GF-D8 (cell line): Measurements from ENCODE around the gene PTK6.
"Not testable (repeated sequence)": the region's sequence is repeated elsewhere in the genome, so short reads cannot be mapped to it uniquely, and the experiment has no call there.

Experiments used
- DNase-seq: peaks from one replicate; lab custom pipeline; 2025; lab: John Stamatoyannopoulos, UW

PTK6 gene

DNA sequence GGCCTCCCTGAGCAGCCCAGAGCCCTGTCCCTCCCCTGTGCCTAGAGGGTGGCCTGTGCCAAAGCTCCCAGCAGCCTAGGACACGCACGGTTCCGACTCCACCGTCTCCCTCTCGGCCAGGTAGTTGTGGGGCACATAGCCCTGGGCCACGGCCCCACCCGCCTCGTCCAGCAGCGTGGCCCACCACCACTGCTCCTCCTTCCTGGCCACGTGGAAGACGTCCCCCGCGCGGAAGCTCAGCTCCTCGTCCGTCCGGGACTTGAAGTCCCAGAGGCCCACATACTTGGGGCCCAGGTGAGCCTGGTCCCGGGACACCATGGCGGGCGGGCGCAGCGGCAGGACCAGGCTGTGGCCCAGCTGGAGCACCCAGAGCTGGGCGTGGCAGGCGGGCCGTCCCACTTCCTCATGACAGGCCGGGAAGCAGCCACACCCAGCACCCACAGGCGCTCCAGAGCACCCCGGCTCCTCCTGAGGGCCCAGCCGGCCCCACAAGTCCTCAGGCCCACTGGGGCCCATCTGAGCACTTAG lies at the start of gene PTK6:
TSS of gene PTK6 (minus strand) at position 380 of the 528 bp plus-strand sequence. CDS start at position 318, 62 bp downstream.
- DNase-seq, result no peak

DNA sequence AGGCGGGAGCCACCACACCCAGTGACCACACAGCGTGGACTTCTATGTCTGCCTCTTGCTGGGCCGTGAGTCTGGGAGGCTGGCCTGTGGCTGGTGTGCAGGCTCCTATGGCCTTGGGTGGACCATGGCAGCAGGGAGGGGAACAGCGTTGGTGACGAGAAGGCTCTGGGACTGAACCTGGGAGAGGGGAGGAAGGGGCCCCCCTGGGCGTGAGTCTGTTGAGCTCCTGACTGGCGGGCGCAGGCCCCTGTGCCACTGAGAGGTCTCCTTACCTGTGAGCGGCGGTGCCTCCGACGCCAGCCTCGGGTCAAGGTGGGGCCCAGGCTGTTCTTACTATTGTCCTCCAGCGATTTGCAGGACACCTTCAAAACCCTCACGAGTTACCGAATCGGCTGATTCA lies 49.6 kb upstream of the PTK6 start:
- DNase-seq, result no peak

DNA sequence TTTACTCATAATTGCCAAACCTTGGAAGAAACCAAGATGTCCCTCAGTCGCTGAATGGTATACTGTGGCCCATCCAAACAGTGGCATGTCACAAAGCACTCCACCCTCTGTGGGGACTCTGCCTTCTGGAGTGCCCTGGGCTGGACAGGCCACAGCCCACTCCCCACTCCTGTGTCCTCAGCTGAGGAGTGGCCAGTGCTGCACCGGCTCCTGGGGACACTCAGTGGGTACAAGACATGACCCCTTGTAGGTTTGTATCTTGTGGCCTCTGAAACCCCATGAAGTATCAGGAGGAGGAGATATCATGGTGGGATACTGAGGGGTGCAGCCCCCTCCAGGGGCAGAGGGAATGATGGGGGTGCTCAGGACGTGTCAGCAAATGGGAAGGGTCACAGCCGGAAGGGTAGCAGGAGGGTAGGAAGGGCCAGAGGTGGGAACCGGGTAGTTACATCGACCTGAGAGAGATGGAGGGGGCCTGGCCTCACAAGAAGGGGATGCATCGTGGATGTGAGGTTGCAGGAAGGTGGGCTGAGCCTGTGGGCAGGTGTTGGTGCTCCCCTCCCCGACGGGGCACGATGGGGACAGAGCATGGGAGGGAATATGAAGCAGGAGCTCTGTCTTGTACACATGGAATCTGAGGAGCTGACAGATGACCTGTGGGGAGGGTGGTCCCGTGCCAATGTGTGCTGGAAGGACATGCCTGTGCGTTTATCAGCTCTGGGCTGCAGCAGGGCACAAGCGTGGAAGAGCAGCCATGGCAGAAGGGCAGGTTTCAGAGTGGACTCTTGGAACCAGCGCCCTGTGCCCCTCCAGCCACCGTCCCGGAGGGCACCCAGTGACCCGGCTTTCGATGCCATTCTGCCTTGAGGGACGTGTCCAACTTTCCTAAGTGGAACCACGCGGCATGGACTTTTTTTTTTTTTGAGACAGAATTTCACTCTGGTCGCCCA lies 48.7 kb upstream of the PTK6 start:
- DNase-seq, result no peak

DNA sequence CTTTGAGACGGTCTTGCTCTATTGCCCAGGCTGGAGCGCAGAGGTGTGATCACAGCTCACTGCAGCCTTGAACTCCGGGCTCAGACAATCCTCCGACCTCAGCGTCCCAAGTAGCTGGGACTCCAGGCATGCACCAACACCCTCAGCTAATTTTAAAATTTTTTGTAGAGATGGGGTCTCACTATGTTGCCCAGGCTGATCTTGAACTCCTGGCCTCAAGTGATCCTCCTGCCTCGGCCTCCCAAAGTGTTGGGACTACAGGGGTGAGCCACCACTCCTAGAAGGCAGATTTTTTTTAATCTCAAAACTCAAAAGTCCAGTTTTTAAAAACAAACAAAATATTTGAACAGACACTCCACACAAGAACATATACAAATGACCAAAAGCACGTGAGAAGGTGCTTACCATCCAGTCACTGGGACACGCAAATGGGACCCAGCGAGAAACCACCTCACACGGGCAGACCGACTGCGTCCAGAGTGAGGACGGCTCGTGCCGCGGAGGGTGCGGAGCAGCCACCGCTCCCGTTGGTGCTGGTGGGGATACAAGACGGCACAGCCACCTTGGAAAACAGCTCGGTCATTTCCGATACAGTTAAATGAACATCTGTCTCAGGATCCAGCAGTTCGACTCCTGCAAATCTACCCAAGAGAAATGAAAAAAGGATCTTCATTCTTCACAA lies 45.3 kb upstream of the PTK6 start:
- no peak for DNase-seq

DNA sequence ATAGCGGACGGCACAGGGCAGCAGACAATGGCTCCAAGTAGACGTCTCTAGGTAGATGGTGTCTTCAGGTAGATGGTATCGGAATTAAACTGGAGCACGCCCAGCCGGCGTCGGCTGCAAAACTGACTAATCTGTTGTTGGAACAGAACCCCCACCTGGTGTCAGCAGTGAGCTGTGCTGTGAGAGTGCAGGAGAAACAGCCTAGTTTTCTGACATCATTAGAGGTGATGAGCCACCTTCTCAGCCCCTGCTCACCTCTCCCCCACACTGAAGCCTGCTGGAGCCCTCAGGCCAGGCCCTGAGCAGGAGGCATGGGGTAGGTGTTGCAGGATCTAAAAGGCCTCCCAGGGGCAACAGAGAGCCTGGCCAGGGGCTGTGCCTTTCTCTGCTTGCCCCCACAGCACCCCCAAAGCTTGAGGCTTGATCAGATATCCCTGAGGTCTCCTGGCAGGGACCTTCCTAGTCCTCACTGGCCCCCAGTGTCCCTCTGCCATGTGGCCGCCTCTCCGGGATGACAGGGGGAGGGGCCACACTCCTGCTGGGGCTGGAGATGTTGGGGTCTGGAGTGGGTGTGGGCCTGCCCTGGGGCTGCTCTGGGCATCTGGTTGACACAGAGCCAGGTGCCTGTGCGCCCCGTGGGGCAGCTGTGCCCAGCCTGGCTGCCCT lies 43.8 kb upstream of the PTK6 start:
- no peak for DNase-seq

DNA sequence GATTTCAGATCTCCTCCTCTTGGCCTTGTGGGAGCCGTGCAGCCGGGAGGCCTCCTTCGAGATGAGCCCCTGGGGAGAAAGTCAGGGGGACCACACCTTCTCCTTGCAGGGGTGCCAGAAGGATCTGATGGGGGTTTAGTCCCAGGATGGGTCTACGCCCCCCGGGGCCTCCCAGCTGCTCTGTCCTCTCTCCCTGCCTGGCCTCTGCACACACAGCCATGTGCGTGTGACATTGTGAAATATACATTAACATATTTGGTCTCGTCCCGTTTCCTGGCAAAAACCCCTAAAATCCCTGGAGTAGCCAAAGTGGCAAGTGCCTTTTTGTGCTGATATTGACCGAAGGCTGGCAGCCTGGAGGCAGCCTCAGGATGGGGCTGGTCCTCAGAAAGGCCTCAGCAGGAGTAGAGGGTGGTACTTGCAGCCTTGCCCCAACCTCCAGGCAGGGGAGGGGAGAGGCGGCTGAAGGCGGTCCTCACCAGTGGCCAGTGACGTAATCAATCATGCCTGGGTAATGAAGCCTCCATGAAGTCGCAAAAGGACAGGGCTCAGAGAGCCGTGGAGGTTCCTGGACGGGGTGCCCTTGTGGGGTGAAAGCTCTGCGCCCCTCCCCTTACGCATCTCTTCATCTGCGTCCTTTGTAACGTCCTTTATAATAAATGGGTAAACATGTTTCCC lies 42.0 kb upstream of the PTK6 start:
- DNase-seq, result no peak

DNA sequence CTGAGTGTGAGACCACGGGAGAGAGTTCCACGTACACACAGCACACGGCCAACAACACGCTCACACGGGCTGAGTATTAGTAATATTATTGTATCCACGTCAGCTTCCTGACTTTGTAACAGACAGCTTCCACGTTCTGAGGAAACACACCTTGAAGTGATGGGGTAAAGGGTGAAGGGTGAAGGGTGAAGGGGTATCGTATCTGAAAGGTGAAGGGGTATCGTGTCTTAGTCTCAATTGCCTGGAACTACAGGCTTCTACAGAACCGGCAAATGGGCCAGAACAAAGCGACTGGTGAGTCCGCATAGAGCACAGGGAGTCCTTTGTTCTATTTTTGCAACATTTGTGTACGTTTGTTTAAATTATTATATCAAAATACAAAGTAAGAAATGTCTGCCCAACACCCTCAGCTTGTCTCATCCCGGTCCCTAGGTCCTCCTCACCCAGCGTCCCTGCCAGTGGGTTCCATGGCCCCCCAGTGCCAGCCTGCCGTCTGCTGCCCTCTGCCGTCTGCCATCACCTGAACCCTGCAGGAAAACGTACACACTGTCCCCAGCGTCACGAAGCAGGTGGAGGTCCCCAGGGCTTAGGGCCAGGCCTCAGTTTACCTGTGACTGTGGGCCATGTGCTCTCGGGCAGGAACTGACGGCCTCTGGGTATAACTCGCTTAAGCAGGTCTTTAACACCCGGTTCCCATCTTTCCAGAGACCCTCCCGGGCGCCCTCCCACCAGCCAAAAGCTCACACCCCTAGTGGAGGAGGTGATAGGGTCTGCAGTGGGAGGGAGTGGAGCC lies 41.2 kb upstream of the PTK6 start:
- no peak for DNase-seq

DNA sequence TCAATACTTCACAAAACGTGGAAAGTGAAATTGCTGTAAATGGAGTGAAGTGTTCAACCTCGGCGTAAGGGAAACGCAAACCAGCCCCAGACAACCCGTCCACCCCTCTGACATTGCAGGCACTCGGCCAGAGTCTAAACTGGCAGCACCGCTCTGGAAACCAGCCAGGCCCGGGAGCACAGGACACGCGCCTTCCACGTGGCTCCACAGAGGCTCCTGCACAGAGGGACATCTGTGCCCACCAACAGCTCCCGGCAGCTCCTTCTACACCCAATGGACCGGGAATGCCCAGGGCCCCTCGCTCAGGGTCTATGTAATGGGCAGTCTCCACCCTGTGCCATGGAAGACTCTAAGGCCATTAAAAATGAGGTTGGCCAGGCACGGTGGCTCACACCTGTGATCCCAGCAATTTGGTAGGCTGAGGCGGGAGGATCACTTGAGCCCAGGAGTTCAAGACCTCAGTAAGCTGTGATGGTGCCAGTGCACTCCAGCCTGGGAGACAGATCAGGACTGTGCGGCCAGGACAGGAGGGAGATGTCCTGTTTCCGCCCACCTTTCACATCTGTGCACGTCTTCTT lies 40.2 kb upstream of the PTK6 start:
- DNase-seq, result no peak

DNA sequence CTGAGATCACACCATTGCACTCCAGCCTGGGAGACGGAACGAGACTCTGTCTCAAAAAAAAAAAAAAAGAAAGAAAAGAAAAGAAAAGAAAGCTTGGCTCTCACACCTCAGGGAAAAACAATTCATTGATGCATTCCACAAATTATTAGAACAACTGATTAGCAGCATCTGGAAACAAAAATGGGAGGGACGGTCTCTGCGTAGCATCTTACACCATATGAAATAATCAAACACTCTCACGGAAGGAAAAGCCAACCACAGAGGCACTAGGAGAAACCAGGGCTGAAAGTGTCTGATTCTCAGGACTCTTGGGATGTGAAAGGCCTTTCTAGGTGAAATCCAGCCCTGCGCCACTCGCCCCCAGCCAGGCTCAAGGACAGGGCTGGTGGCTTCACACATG lies 39.1 kb upstream of the PTK6 start:
- DNase-seq, result no peak

DNA sequence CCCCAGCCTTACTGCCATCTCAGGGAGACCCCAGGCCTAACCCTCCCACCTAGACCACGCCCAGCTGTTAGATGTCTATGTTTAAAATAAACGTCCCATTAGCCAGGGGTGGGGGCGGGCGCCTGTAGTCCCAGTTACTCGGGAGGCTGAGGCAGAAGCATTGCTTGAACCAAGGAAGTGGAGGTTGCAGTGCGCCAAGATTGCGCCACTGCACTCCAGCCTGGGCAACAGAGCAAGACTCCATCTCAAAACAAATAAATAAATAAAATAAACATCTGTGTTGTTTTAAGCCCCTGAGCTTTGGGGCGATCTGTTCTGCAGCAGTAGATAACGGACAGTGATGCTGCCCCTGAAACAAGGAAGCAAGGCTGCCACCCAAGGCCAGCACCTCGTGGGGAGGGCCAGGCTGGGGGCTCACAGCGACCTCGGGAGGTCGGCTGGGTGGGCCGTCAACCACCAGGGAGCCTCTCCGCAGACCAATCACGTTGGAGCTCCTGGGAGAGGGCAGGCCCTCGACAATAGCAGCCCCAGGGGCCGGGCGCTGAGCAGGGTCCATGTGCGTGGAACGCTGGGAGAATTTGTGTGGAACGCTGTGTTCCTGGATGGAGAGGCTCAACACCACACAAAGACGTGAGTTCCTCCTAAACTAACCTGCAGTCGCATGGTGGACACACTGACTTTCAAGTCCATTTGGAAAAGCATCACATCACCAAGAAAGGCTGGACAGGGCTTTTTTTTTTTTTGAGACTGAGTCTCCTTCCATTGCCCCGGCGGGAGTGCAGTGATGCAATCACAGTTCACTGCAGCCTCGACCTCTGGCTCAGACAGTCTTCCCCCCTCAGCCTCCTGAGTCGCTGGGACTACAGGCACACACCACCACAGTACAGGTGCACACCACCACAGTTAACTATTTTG lies 37.9 kb upstream of the PTK6 start:
- no peak for DNase-seq

DNA sequence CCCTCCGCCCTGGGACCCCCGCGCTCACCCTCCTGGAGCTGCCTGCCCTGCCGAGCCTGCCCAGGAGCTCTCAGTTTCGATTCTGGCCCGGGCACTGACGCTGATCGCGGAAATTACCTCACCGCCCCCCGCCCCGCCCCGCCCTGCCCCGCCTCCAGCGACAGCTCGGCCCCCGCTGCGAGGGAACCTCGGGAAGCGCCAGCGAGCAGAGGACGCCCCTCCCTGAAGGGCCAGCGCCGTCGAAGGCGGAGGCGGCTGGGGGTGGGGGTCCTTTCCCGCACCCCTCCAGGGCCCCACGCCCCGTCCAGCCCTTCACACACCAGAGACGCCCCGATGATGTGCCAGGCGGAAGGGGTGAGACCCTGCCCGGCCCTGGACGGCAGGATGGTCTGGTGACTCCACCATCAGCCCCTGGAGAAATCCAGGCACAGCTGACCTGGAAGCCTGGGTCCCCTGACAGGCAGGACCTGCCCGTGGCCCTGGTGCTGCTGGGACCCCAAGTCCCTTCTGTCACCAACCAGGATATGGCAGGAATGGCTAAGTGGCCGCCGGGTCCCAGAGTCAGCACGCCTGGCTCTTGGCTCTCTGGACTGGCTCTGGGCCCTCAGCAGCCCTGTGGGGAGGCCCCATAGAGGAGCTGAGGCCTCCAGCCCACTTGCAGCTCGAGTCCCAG lies 37.1 kb upstream of the PTK6 start, which contains the start of gene HELZ2:
TSS of gene HELZ2 (minus strand) at position 84 of the 673 bp plus-strand sequence. CDS start 1,854 bp downstream, outside the sequence.
- DNase-seq, result no peak

DNA sequence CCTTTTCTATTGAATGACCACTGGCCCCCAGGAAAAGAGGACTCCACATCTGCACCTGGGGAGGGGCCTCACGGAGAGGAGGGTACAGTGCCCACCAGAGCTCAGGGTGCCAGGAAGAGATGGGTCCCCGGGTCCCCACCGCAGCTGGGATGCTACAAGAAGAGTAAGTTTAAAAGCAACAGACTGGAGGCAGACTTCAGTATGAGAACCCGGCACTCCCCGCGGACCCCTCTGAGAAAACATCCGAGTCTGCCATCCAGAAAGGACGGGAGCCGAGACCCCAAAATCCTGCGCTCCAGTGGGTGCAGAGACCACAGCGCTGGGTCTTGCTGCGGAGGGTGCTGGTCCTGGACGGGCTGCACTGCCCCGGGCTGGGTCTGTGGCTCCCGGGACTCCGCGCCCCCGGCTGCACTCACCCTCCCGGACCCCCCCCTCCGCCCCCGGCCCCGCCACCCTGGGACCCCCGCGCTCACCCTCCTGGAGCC lies 36.5 kb upstream of the PTK6 start:
- DNase-seq, result no peak

DNA sequence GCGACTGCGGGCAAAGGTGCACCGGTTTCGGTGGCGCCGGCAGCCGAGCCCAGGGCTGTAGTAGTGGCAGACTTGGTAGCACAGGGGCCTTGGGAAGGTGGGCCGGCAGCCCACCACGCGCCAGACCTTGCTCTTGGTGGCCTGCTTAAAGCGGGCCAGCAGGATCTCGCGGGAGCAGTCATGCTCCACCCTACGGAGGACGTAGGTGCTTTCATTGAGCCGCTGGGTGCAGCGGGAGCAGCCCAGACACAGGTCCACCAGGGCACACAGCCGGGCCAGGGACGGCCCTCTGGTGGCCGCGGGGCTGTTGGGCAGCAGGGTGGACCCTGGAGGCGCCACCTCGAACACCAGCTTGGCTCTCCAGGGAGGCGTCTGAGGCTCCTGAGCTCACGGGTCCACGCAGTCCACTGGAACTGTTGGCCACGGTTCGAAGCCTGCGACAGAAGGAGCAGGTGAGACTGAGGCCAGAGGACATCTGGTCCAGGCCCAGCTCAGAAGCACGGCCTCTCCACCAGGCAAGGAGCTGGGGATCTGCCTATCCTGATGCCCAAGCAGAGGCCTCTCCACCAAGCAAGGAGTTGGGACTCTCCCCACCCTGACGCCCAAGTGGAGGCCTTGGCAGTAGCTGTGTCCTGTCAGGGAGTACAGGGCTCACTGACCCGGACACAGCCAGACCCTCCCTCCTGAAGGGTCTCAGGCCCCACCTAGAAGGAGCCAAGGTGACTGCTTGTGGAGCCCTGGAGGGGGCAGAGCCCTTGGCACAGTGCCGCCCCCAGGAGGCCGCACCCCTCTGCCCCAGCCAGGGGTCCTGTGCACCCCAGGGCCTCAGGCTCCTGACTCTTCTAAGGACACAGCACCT lies 35.8 kb upstream of the PTK6 start:
- no peak for DNase-seq

DNA sequence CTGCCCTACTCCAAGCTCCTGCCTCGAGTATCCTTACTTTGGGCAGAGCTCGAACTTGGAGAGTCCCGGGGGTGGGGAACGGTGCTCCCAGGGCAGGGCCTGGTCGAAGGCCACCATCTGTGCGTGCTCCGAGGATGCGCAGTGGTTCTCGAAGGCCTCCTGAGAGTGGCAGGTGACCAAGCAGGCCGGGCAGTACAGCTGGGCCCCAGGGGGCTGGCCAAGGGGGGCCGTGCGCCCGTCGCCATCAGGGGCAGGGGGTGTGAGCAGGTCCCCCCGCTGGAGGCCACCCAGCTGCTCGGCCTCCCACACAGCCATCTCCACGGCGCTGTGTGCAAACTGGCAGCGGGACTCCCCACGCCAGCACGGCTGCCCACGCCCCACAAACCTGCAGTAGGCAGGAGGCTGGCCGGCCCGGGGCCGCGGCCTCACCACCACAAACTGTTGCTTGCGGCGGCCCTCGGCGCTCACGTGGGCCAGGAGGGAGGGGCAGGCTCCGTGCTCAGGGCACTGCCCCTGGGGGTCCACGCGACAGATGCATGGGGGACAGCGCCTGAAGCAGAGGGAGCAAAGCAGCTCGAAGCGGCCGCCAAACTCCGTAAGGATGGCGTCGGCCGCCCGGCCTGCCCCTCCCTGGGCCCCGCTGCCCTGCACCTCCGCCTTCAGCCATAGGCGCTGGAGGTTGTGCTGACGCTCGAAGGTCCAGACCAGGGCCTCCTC lies 35.1 kb upstream of the PTK6 start:
- DNase-seq, result no peak

DNA sequence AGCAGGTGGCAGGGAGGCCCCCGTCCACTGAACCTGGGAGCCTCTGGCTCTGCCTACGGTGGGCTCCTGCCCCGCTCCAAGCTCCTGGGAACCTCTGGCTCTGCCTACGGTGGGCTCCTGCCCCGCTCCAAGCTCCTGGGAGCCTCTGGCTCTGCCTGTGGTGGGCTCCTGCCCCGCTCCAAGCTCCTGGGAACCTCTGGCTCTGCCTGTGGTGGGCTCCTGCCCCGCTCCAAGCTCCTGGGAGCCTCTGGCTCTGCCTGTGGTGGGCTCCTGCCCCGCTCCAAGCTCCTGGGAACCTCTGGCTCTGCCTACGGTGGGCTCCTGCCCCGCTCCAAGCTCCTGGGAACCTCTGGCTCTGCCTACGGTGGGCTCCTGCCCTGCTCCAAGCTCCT lies 33.9 kb upstream of the PTK6 start:
- not testable (repeated sequence) for DNase-seq

DNA sequence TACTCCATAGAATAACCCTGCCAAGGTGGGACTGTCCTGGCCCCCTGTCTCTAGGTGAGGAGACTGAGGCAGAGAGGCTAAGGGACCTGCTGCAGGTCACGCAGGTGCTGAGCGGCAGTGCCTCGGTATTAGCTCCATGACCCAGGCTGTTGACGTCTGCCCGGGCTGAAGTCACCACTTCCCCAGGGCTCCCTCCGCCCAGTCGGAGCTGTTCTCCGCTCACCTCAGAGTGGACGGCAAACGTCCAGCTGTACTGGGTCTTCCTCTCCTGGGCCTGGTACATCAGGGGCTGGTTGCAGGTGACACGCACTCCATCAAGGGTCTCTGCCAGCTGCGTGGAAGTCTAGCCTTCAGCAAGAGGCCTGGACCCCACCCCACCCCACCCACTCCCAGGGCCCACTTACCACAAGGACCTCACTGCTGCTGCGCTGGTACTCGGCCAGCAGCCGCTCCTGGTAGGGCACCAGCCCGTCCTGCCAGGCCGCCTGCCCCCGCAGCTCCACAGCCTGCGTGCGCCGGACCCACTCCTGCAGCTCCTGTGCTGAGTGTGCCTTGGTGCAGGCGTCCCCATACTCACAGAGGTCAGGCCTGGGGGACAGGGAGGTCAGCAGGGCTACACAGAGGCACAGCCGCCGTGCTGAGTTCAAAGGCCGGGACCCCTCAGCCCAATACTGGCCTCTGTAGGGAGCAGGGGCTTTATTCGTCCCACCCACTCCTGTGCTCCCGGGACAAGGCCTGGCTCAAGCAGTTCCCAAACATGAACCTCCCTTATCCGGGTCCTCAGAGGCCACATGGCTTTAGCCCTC lies 33.3 kb upstream of the PTK6 start:
- DNase-seq, result no peak
